ENCODE data around the gene SLC23A2.

DNA sequence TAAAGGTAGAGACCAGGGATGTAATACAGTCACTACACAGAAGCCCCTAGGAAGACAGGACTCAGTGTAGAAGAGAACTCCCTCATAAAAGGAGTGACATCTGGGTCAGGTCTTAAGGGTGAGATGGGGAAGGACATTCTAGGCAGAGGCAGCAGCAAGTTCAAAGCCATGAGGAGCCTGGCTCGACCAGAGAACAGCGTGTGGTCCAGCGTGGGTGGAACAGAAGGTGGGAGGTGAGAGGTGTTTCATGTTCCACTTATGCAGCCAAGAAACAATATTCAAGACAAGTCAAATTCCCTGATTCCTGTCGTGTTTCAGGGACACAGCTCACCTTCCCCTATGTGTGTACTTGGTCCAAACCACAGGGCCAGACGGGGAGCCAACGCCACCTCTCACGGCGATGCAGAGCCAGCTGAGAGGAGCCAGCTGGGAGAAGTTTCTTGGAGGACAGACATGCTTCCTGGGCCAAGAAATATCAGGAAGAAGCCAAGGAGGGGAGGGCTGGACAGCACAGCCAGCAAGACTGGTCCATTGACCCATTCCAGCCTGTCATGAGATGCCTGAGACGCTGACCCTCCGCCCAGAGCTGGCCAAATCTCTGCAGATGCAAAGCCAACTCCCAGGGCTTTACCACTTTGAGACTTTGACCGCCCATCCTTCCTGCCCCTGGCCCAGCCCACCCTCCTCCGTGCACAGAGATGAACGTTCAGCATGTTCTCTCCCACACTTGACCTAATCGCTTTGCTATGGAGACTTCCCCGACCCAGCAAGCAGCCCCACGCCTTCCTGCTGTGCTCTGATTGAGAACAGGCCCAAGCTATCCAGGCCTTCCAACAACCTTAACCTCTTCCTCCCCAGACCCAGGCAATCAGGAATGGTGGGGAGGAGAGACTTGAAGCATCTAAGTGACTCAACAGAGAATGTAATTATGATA is 165.8 kb downstream of the SLC23A2 start:
- TF ChIP-seq SRF (IDR thresholded peaks at IDR 0.05; ENCODE audit: low read depth) (no peak), EZH2 (IDR thresholded peaks at IDR 0.05) (no peak), POLR2A (IDR thresholded peaks at IDR 0.05; ENCODE audit: borderline replicate concordance, extremely low read depth, insufficient read depth, insufficient read length) (no peak)
